GM18870 (cell line): Measurements from ENCODE around the gene AFF3.

Source experiments
- ATAC-seq: cut with Tn5 transposase; IDR thresholded peaks from one replicate; pipeline ENCODE4 v1.9.1; 2021; ENCODE audit warnings: moderate library complexity; ENCODE audit not compliant: unreplicated experiment

Gene AFF3

GRCh38 chr2:99863903-99864270 lies 278.5 kb downstream of the AFF3 start:
- no peak for ATAC-seq

GRCh38 chr2:99863236-99863902 lies 279.0 kb downstream of the AFF3 start:
- ATAC-seq = no peak

GRCh38 chr2:99862566-99862965 lies 279.8 kb downstream of the AFF3 start:
- ATAC-seq = no peak

- ATAC-seq = no peak
Observed at GRCh38 chr2:99861376-99861760, 281.0 kb downstream of the AFF3 start.

- no peak for ATAC-seq
Observed at GRCh38 chr2:99860720-99861375, 281.5 kb downstream of the AFF3 start.

- no peak for ATAC-seq
Observed at GRCh38 chr2:99858951-99859596, 283.3 kb downstream of the AFF3 start.

- no peak for ATAC-seq
Observed at GRCh38 chr2:99857867-99858444, 284.4 kb downstream of the AFF3 start.

- no peak for ATAC-seq
Observed at GRCh38 chr2:99857372-99857771, 285.0 kb downstream of the AFF3 start.

GRCh38 chr2:99856119-99856518 lies 286.3 kb downstream of the AFF3 start:
- no peak for ATAC-seq

- ATAC-seq = no peak
Observed at GRCh38 chr2:99854236-99854852, 288.0 kb downstream of the AFF3 start.

GRCh38 chr2:99852956-99853355 lies 289.4 kb downstream of the AFF3 start:
- ATAC-seq = no peak

- ATAC-seq = no peak
Observed at GRCh38 chr2:99852376-99852934, 289.9 kb downstream of the AFF3 start.

- ATAC-seq = no peak
Observed at GRCh38 chr2:99851811-99852210, 290.6 kb downstream of the AFF3 start.

GRCh38 chr2:99851089-99851488 lies 291.3 kb downstream of the AFF3 start:
- ATAC-seq = no peak

GRCh38 chr2:99850084-99850710 lies 292.2 kb downstream of the AFF3 start:
- ATAC-seq = no peak

GRCh38 chr2:99846462-99847107 lies 295.8 kb downstream of the AFF3 start:
- ATAC-seq = no peak

GRCh38 chr2:99845296-99845695 lies 297.1 kb downstream of the AFF3 start:
- ATAC-seq = no peak

GRCh38 chr2:99842451-99842850 lies 299.9 kb downstream of the AFF3 start:
- ATAC-seq = no peak

- no peak for ATAC-seq
Observed at GRCh38 chr2:99841749-99842148, 300.6 kb downstream of the AFF3 start.

- no peak for ATAC-seq
Observed at GRCh38 chr2:99840831-99841230, 301.6 kb downstream of the AFF3 start.
